HG02571 (cell line): ENCODE measurements around the gene SHD.
A peak's percentile ranks its signal among the peaks of the same experiment; 100 is the strongest.
"Not testable (repeated sequence)": the region's sequence is repeated elsewhere in the genome, so short reads cannot be mapped to it uniquely, and the experiment has no call there.

Source experiments
- ATAC-seq: cut with Tn5 transposase; IDR thresholded peaks from one replicate; pipeline ENCODE4 v1.9.1; 2021; ENCODE audit warnings: mild to moderate bottlenecking, moderate library complexity; ENCODE audit not compliant: unreplicated experiment

SHD gene

DNA sequence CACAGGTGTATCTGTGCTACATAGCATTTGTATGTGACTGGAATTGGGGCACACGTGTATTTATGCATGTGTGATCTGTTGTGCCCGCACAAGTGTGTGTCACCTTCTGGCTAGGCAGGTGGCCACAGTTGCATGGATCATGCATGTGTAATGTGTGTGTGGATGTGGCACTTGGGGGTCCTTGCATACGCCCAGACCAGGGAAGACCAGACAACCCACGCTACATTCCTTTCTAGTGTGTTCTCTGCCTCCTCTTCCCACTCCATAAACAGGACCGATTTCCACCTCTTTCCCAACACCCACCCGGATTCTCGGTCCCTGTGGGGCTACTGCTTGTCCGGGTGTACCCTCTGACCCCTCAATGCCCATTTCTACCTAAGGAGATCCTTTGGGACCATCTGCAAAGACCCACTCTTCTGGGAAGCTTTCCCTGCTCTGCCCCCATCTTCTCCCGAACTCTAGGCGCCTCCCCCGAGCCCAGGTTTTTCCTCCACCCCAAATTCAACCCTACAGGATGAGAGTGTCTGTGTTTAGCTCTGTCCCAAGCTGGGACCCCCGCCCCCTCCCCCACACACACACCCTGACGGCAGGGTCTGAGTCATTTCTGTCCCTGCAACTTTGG is 47.3 kb downstream of the SHD start:
- ATAC-seq: no peak

DNA sequence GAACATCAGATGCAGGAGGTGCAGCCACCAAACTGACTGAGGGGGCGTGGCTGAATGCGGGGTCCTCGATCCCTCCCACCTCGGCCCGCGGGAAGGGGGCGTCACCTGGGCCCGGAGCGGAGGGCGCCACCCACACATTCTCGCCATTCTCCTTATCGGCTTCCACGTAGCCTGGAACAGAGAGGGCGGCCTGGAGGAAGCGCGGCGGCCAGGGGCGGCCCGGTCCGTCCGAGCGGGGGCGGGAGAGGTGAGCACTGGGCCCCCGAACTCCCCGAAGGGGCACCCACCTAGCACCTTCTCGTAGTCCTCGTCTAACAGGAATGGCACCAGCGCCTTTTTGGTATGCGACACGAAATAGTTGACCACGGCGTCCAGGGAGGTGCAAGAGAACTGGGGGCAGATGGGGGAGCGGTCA is 47.8 kb downstream of the SHD start:
- no peak for ATAC-seq

DNA sequence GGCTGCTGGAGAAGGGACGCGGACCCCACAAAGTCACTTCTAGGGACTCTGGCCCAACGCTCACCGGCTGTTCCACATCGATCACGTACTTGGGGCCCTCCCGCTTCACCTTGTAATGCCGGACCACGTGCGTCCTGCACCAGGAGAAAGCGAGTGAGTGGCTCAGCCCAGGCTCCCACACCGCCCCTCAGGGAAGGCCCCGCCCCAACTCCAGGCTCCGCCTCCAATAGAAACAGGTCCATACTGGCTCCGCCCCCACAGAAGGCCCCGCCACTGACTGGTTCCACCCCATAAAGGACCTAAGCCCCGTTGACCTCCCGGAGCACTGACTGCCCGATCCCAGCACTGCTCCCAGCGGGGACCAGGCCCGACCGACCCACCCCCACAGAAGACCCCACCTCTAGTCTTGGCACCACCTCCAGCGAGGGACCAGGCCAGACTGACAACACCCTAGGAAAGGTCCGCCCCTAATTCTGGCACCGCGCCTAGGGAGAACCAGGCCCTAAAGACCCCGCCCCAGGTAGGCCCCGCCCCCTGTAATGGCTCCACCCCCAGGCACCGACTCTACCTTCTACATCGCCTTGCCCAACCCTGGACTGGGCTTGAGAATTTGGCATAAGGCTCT is 48.3 kb downstream of the SHD start:
- ATAC-seq: no peak

DNA sequence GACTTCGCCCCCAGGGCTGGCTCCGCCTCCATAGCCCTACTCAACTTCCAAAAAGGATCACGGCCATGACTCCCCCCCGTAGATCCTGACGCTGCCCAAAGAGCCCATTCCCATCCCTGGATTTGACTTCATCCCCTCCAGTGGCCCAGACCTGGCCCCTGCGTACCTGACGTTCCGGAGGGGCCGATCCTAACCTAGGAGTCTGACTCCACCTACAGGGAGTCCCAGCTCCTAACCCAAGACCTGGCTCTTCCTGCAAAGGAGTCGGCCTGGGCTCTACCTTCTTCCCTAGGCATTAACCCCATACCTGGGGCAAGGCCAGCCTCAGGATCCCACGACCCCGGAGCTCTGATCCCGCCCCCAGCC is 48.8 kb downstream of the SHD start:
- ATAC-seq: peak; percentile 7

DNA sequence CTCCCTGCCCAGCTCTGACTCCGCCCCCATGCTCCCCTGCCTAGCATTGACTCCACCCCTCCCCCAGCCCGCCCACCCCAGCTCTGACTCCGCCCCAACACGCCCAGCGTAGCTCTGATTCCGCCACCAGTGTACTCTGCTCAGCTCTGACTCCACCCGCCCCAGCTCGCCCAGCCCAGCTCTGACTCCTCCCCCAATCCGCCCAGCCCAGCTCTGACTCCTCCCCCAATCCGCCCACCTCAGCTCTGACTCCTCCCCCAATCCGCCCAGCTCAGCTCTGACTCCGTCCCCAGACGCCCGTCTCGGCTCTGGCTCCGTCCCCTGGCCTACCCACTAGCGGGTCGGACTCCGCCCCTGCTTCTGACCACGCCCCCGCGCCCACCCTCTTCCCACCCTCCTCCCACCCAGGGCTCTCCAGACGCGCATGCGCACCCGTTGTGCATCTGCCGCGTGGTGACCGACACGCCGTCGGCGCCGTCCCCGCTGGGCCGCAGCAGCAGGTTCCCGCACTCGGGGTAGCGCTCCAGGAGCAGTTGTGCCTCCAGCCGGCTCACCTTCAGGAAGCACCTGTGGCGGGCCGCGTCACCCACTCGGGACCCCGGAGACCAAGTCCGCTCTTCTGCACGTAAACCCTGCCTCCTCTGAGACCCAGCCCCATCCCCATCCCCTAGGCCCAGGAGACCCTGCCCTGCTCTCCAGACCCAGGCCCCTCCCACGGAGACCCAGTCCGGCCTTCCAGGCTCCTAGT is 49.4 kb downstream of the SHD start:
- ATAC-seq: peak; percentile 66

DNA sequence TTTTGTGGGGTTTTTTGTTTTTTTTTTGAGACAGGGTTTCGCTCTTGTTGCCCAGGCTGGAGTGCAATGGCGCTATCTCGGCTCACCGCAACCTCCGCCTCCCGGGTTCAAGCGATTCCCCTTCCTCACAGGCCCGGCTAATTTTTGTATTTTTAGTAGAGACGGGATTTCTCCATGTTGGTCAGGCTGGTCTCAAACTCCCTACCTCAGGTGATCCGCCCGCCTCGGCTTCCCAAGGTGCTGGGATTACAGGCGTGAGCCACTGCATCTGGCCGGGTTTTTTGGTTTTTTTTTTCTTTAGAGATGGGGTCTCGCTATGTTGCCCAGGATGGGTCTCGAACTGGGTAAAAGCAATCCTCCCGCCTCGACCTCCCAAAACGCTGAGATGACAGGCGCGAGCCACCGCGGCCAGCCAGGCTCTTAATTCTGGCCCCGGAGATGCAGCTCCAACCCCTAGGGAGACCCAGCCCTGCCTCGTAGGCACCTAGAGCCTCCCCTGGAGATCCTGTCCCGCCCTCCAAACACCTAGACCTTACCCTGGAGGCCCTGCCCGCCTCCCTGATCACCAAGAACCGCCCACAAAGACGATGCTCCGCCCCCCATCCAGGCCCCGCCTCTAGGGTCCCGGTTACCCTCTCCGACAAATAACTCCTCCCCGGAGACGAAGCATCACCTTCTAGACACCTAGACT is 50.1 kb downstream of the SHD start:
- ATAC-seq: not testable (repeated sequence)

DNA sequence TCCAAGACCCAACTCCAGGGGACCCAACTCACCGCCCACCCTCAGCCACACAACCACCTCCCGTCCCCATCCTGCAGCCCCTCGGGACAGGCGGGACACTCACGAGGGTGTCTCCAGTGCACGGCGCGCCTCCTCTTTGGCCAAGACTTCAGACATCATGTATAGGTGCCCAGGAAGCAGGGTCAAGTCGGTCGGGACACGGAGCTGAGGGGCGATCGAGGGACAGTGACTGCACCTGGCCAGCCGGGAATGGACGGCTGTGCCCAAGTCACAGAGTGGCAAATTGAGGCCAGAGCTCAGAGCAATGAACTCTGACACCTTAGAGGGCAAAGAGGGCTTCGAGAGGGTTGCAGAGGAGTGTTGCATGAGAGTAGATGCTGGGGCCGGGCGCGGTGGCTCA is 50.8 kb downstream of the SHD start:
- no peak for ATAC-seq

DNA sequence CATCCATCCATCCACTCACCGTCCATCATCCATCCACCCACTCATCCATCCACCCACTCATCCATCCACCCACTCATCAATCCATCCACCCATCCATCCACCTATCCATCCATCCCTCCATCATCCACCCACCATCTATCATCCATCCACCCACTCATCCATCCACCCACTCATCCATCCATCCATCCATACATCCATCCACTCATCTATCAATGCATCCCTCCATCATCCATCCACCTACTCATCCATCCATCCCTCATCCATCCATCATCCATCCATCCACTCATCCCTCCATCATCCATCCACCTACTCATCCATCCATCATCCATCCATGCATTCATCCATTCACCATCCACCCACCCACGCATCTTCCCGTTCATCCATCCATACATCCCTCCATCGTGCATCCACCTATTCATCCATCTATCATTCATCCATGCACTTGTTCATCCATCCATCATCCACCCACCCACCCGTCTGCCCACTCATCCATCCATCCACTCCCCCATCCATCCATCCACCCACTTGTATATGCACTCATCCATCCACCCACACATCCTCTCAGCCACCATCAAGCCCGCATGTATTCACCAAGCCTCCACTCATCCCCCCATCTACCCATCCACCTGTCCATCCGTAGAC is 56.0 kb downstream of the SHD start:
- no peak for ATAC-seq

DNA sequence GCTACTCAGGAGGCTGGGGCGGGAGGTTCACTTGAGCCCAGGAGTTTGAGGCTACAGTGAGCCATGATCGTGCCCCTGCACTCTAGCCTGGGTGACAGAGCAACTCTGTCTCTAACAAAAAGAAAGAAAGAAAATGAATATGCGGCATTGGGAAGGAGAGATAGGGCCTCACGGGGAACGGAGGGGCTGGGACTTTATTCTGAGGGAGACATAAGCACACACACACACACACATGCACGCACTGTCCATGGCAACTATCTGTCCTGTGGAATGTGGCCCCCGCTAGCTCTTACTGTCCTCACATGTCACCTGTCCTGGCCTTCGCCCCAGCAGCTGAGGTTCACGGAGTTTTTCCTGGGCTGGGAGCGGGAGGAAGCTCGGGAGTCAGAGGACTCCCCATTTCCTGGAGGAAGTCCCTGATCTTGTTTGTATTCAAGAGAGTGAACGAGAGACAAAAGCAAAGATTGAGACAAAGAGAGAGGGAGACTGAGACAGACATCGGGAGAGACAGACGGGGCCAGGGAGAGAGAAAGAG is 58.9 kb downstream of the SHD start:
- ATAC-seq: no peak

DNA sequence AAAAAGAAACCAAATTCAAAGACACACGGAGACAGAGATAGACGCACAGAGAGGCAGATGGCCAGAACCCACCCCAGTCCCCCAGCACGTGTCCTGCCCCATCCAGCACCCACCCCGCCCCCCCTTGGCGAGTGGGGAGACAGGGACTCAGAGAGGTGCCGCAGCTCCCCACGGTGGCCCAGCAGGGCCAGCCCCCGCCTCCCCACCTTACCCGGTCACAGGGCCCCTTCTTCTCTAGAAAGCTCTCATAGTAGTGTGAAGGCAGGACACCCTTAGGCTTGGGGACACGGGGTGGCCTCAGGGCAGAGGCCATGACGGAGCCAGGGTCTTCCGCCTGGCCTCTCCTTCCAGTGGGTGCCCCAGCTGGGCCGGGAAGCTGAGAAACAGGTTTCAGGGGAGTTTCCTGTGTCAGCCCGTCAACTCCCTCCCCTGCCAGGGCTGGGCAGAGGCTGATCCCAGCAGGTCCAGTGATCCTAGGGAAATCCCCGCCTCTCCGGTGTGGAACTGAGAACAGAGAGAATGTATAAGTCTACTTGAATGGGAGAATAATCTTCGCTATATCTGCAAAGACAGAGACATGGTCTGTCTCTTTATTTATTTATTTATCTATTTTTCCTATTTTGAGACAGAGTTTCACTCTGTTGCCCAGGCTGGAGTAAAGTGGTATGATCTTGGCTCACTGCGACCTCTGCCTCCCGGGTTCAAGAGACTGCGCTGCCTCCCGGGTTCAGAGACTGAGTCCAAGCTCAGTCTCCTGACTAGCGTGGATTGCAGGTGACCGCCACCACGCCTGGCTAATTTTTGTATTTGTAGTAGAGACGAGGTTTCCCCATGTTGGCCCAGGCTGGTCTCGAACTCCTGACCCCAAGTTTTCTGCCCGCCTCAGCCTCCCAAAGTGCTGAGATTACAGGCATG is 59.6 kb downstream of the SHD start, which contains the start of gene STAP2:
Gene STAP2, minus strand, starts transcription at position 387 of the 915 bp plus-strand sequence. Its CDS starts 74 bp downstream, at position 313.
- no peak for ATAC-seq
